HEK293T (cell line): ENCODE measurements around the gene KCTD12.

Experiments used
- ARNT ChIP-seq: fragments of 450-650 bp; IDR thresholded peaks from 2 replicates; pipeline ENCODE4 v1.6.1; 2017; ENCODE audit warnings: mild to moderate bottlenecking
- ELF4 ChIP-seq: fragments of 450-650 bp; IDR thresholded peaks from 2 replicates; pipeline ENCODE4 v1.6.1; 2017; ENCODE audit warnings: antibody characterized with exemption
- FOXA1 ChIP-seq: fragments of 450-650 bp; IDR thresholded peaks from 2 replicates; pipeline ENCODE4 v1.6.1; 2016; ENCODE audit warnings: mild to moderate bottlenecking
- NFRKB ChIP-seq: fragments of 450-650 bp; IDR thresholded peaks from 2 replicates; pipeline ENCODE4 v1.6.1; 2016; ENCODE audit warnings: mild to moderate bottlenecking, moderate library complexity
- SUZ12 ChIP-seq: fragments of 450-650 bp; IDR thresholded peaks from 2 replicates; pipeline ENCODE4 v1.6.1; 2016; ENCODE audit warnings: mild to moderate bottlenecking
- TF ChIP-seq, protein P1 (sequence below): fragments of 450-650 bp; IDR thresholded peaks from 2 replicates; pipeline ENCODE4 v1.6.1; 2016

DNA sequence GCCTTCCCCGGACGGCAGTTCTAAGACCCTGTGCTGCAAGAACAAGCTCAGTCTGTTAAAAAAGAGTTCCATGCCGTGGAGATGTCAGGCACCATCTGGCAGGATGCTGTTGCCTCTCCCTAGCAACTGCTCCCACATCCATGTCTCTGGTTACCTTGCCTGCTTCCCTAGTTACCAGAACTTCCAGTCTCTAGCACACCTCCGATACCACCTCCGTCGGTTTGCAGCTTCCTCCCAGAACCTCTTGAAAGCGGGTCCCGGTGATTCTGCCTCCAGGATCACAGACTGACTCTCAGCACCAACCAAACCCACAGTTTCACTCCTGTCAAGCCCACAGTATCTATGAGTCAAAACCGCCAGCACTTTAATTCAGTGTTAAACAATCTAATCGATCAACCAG is 55.4 kb downstream of the KCTD12 start:
- TF ChIP-seq NFRKB (no peak), ELF4 (no peak), SUZ12 (no peak), FOXA1 (no peak), ARNT (no peak)
- TF ChIP-seq, protein P1, sequence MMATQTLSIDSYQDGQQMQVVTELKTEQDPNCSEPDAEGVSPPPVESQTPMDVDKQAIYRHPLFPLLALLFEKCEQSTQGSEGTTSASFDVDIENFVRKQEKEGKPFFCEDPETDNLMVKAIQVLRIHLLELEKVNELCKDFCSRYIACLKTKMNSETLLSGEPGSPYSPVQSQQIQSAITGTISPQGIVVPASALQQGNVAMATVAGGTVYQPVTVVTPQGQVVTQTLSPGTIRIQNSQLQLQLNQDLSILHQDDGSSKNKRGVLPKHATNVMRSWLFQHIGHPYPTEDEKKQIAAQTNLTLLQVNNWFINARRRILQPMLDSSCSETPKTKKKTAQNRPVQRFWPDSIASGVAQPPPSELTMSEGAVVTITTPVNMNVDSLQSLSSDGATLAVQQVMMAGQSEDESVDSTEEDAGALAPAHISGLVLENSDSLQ: no peak
